HG03196 (cell line): ENCODE measurements around the gene KRT82.
"Not testable (repeated sequence)": the region's sequence is repeated elsewhere in the genome, so short reads cannot be mapped to it uniquely, and the experiment has no call there.

Source experiments
- ATAC-seq: cut with Tn5 transposase; IDR thresholded peaks from one replicate; pipeline ENCODE4 v1.9.1; 2021; ENCODE audit not compliant: unreplicated experiment

KRT82 gene

DNA sequence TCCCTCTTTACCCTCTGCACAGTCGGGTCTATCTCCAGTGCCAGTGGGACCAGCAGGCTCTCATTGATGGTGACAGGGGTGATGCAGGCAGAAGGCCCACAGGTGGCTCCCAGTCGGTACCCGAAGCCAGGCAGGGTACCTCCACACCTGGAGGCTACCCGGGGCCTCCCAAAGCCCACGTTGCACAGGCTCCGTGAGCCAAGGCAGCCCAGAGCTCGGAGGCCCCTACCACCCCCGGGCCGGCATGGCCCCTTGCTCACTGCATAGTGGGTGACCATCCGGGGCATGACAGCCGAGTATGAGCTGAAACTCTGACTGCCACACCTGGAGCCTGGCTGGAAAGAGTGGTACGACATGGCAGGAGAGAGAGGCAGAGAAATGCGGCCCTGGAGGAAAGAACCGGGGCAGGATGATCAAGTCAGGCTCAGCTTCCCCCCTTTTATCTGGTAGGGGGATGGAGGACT, at the start of gene KRT82:
TSS of gene KRT82 (minus strand) at position 414 of the 464 bp plus-strand sequence. CDS start at position 356, 58 bp downstream.
- no peak for ATAC-seq

DNA sequence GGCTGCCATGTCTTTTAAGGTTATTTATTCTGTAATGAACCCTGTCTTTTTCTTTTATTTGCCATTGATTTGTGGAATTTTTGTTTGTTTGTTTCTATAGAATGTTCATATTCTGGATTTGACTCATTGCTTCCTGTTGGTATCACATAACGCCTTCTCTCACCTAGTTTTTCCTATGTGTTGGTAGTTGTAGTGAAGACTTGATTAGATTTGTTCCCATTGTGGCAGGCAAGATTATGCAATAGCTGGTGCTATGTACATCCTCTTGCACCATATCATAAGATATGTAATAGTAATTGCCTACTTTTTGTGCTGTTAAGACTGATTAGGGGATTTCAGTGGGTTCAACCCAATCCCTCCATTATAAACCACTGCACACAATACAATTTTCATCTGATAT, 49.7 kb upstream of the KRT82 start:
- no peak for ATAC-seq

DNA sequence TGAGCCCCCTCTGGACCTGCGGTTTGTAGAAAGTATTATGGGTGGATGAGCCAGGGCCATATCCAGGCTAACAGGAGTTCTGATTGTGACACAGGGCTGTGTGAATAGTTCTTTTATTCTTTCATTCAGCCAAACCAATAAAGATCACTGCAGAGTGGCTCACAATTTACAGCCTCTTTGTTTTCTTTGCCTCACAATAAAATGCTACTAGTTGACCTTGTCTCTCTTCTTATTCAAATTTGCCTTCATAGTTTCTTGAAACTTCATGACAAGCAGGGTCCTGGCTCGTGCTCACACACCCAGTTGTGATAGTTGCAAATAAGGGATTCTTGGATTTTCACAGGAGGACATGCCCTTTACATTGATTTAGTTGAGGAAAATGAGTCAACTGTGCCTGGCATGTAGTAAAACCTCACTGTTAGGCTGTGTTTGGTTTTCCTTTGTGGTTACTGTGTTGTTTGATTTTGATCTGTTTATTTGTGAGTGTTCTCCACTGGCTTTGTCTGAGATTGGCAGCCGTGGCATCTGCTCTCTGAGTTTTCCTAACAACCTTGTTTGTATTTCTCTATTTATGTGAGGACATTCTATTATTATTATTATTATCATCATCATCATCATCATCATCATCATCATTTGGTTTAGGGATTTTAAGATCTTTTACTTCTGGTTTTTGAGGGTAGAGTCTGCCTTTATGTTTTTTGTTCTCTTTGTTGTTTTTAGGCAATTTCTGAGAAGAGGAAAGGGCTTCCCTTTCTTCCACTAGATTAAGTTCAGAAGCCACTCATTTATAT, 48.5 kb upstream of the KRT82 start:
- no peak for ATAC-seq

DNA sequence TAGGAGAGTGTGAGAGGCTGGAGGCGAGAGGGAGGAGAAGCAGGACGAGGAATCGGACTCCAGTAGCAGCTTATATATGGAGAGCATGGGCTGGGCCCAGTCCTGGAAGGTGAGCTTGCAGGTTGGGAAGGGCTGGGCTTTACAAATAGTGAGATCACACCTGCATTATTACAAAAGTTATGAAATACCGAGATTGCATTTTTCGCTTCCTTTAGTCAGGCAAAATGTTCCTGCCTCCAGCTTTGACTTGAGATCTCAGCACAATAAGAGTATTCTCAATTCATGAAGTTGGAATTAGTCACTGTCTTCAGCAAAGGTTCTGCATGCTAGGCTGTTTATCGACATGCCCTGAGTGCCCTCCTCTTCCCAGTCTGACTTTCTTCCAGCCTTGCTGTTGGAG, 46.0 kb upstream of the KRT82 start, which contains the start of gene KRT6B:
TSS of gene KRT6B (minus strand) at position 46 of the 400 bp plus-strand sequence. CDS start 68 bp downstream, outside the sequence.
- ATAC-seq: no peak

DNA sequence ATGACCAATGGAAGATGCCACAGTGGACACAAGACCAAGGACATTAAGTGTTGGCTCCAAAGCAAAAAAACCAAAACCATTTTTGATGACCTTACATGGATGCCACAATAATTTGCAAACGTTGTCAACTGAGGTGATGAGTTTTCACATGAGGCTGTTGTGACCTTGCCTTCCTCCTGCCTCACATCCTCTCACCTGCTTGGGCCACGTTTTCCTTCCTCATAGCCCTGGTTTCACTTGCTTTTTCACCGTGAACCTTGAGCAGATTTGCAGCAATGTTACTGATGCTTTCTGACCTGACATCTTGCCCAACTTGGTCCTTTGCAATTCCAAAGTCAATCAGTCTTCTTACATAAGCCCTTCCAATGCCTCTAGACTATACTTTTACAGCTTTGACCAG, 42.1 kb upstream of the KRT82 start:
- no peak for ATAC-seq

DNA sequence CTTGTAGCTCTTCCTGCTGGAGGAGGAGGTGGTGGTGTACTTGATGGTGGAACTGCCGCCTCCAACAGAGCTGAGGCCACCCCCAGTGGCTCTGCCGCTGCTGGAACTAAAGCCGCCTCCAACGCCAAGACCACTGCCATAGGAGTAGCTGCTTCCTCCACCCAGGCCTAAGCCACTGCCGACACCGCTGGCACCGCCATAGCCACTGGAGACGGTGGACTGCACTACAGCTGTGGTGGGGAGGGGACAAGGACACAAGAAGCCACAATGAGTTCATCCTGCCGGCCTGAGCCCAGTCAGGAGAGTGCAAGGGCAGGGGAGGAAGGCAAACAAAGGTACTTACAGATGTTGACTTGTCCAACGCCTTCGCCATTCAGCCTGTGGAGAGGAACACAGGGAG, 41.1 kb upstream of the KRT82 start:
- ATAC-seq: not testable (repeated sequence)

DNA sequence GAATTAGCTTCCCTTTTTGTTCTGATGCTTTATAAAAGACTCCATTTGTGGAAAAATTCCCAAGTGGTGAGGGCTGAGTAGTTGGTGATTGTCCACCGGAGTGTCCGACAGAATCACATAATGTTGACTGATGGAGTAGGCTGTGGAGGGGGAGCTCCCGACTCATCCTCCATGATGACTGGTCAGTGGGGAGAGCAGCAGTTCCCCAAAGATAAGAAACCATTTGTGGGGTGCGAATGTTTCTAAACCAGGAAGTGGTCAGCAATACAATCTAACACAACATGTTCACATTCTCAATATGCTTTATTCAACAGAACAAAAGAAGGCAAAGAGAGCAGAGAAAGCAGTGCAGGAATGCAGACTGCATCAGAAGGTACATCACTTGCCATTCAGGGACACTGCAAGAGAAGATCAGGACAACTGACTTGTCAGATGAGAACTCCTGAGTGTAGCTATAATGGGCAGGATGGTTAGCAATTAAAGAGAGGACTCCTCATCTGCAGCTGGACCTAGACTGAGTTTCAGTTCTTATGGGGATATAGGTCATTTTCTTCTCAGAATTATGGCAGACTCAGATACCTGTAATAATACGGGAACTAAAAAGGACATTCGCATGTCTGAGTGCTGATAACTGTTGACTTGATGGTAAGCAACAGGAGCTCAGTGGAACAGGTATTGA, 40.4 kb upstream of the KRT82 start:
- ATAC-seq: no peak

DNA sequence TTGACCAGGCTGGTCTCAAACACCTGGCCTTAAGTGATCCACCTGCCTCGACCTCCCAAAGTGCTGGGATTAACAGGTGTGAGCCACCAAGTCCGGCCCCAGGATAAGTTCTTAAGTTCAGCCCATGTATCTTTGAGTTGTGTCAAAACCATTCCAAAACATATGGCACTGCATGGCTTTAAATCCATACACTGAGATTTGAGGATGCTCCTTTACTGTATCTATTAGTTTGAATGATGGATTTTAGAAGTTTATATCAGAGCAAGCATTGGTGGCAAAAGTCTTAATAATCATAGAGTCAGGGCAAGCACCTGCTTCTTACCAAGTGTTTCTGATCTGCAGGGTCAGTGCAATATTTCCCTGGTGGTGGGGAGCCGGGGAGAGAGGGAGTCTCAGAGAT, 39.7 kb upstream of the KRT82 start:
- ATAC-seq: no peak

DNA sequence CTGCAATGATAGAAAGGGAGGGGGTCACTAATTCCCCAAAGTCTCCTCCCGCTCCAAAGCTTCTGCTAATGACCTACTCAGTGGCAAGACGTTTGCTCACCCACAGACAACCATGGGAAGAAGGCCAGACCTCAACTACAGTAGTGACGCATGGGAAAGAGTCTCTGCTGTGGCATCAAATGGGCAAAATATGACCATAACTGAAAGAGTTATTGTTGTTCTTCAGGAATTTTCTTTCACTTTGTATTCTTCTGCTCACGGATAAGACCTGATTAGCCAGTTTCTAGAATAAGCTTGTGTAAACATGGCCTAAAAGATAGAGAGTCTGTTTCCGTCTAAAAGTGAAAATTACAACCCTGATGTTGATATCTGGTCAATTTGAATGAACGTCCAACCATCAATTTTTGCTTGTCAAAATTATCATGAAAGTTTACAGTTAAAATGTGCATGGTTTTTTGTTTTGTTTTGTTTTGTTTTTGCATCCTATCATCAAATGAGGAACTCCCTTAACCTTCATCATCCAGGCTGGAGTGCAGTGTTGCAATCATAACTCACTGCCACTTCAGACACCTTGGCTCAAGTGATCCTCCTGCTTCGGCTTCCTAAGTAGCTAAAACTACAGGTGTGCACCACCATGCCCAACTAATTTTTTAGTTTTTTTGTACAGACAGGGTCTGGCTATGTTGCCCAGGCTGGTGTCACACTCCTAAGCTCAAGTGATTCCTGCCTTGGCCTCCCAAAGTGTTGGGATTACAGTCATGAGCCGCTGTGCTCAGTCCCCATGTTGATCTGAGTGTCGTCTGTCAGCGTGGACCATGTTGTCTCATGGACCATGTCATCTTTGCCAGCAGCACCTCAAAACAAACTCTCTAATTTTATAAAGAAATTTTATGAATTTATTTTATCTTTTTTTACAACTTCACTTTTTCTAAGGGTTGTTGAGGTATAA, 38.8 kb upstream of the KRT82 start:
- ATAC-seq: no peak

DNA sequence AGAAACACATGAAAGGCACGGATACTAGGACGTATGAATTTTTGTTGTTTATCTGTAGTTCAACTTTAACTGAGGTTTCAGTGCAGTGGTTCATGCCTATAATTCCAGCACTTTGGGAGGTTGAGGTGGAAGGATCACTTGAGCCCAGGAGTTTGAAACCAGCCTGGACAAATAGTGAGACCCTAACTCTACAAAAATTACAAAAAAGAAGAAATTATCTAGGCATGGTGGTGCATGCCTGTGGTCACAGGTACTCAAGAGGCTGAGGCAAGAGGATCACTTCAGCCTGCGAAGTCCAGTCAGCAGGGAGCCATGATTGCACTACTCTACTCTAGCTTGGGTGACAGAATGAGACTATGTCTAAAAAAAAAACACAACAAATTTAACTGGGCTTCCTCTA, 37.8 kb upstream of the KRT82 start:
- ATAC-seq: no peak

DNA sequence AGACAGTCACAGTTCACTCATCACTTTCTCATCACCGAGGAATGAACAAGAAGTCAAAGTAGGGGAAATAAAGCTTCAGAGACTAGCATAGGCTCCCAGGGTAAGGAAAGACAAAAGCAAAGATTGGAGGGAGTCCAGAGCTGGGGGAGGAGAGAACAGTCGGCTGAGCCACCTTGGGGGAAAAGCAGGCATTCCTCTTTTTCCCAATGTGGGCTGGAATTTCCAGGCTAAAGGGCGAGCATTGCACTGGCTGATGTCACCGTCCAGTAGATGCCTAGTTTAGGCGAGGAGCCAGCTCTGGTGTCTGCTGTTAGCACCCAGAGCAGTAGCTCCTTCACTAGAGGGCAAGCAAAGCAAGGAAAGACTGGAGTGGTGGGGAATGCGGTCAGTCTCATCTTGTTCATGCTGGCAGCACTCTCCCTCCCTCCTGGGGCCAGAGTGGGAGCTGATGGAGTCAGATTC, 36.5 kb upstream of the KRT82 start:
- no peak for ATAC-seq

DNA sequence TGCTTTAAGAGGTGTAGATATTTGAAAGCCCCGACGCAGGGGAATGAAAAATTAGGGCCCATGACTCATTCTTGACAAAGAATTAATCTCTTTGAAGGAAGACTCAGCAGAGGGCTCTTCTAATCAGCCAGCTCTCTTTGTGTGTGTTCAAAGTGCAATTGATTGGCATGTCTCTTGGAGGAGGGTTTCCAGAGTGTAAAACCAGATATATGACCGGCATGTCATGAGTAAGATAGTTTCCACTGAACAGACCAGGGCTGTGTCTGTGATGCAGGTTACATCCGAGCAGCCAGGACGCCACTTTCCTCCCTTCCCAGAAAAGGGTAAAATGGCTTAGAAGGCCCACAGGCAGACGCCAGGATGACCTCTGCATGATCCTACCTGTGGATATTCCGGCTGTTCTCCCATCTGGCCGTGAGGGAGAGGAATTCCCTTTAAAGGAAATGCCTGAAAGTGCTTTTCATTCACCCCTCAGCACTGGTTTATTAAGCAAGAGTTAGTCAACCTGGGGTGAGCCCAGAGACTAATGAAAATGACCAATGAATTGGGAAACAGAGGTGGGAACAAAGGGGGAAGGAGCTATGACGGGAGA, 35.3 kb upstream of the KRT82 start:
- ATAC-seq: no peak

DNA sequence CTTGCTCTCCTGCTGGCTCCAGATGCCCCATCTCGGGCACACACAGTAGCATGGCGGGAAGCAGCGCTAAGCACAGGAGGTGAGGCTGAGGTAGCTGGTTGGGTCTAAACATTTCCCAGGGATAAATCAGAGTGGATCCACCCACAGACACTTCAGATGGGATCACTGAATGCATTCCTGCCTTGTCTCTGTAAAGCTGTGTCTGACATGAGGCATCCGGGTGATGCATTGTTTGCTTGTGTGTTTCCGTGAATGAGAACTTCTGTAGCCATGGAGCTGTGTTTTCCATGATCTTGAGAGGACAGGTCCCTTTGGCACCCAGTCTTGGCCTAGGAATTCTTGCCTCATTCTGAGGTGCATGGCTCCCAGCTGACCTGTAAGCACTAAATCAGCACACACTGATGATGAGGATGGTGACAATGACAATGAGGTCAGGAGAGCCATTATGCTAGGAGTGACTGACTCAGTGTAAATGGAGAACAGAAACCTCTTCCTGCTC, 34.7 kb upstream of the KRT82 start:
- no peak for ATAC-seq

DNA sequence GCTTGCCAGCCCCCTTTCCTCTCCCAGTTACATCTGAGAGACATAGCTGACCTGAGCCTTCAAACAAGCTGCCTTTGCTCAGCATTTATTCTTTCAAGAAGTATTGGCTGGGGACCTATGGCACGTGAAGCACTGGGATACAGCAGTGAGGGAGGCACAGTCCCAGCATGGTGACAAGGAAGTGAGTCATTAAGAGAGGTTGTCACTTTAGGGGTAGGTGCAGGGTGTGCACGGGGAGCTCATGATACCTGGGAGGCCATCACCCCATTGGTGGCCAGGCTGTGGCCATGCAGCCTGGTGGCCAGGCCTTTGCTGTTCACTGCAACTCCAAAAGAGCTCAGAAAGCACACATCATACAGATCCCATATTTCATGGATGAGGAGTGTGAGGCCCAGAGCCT, 33.7 kb upstream of the KRT82 start:
- no peak for ATAC-seq

DNA sequence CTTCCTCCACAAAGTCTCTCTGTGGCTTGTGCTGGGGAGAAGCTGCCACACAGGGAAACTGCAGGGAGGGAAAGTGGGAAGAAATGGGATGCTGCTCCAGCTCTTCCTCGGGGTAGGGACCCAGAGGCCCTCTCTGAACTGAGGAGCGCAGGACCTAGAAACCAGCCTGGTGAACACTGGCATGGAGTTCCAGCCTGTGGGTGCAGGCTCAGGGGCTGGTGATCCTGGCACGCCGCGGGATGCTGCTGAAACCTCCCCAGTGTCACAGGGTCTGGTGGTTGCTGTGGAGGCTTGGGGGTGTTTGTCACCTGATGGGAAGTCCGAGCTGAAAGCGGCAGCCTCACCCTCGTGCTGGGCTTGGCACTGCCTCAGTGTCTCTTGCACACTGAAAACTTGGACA, 33.3 kb upstream of the KRT82 start:
- no peak for ATAC-seq

DNA sequence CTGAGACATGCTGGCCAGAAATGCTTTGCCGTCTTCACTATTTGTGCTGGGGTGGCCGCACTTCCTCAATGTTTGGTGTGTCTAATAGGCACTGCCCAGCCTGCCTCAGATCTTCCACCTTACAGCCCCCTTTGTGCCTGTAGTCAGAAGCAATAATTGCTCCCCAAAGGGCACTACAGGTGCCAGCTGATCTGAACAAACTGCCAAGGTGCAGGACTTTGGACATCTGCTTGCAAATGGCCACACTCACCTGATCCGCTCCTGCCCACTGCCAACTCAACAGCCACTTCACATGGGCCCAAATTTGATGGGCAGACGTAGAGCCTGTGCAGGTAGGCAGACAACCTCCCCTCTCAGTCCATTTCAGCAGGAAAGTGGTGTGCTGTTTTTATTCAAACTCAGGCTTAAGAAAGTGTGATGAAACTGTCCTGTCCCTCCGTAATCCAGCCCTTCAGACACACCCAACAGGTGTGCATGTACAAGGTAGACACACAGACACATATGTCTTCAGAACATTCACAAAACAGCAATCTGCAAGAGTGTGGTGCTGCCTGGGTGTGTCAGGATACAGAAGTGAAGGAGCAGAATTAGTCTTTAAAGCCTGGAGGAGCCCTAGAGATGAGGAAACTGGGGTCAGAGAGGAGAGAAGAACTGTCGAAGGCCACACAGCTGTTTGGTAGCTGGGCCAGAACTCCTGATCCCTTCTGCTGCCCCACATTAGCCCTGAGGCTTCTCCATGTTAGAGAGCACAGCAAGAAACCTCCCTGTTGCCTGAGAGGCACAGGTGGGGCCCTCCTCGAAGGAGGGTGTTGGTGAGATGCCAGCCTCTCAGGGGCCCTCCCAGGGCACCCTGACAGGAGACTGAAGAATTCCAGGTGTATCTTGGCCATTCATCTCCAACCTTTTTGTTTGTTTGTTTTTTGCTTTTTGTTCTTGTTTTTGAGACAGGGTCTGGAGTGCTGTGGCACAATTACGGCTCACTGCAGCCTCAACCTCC, 32.5 kb upstream of the KRT82 start:
- ATAC-seq: no peak

DNA sequence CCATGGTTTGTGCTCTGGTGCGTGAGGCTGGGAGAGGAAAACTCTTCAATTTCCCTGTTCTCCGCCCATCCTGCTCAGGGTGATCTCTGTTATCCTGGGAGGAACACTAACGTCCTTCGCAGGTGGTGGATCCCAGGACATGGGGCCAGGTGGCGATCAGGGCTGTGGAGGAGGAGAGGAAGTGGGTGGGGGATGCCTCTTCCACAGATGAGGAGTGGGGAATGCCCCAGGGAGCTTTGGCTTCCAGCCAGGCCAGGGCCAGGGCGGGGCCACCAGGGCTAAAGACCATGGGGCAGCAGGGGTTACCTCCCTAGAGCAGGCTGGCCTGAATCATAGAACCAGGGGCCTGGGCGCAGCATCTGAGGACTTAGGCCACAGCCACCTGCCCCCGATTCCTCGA, 31.4 kb upstream of the KRT82 start:
- no peak for ATAC-seq

DNA sequence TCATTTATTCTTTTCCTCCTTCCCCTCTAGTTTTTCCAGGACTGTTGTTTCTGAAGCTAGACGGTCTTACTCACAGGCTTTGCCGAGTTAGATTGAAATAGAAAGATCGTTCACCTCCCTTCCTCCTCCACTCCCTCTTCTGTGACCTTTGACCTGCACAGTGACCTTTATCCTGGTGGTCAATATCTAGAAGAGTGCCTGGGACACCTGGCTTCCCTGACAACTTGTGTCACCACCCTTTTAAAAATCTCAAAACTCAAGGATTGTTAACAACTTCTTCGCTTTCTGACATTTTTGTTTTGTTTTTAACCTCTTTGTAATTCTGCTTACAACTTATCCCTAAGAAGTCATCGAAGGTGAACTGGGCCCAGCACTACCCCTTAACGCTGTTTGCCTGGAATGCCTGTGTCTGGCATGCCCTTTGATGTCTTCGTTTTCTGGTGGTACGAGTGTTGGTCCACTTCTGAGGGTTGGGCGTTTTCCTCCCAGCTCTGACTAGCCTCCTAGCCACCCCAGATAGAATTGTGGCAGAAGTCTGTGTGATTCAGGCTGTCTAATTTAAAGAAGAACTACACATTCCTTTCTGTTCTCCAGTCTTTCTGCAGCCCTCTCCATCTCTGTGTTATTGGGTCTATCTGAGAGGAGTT, 30.8 kb upstream of the KRT82 start:
- ATAC-seq: no peak
